ENCODE measurements around the gene MYOM1.
"Not testable (repeated sequence)": the region's sequence is repeated elsewhere in the genome, so short reads cannot be mapped to it uniquely, and the experiment has no call there.

MYOM1 gene

DNA sequence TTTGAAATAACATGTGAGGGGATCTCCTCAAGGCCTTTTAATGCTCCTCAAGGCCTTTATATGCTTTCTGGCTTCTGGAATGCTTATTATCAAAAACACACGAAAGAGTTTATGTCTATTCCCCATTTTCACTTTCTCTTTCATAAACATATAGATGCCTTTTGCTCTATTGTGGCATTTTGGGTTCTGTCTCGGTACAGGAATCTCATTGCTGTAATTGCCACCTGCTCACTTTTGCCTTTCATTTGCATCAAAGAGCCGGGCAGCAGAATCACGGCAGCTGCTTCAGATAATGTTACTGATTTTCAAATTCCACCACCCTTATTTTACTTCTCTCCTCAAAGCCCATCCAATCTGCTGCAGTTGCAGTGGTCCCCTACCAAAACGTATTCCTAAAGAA is 152.0 kb downstream of the MYOM1 start:
- no peaks in the 10 kb centered on the region for H3K36me3 ChIP-seq (ENCODE audit: insufficient read depth, low read length)
- H3K4me3 ChIP-seq (ENCODE audit: low read depth in 1 of 2, low read length in 2 of 2), result no peak overlapping the region
- no peaks in the 10 kb centered on the region for H3K27me3 ChIP-seq (ENCODE audit: control insufficient read depth in 1 of 2, insufficient read depth in 2 of 2, low read length in 2 of 2)
- H3K4me1 ChIP-seq (ENCODE audit: insufficient read depth, low read length), result peaks cover 5% of the 10 kb centered on the region
- no peak overlapping the region for H3K27ac ChIP-seq (ENCODE audit: low read depth, low read length)
- H3K9ac ChIP-seq (ENCODE audit: low read length), result no peak overlapping the region
- H3K9me3 ChIP-seq (ENCODE audit: low read length), result no peaks in the 10 kb centered on the region

DNA sequence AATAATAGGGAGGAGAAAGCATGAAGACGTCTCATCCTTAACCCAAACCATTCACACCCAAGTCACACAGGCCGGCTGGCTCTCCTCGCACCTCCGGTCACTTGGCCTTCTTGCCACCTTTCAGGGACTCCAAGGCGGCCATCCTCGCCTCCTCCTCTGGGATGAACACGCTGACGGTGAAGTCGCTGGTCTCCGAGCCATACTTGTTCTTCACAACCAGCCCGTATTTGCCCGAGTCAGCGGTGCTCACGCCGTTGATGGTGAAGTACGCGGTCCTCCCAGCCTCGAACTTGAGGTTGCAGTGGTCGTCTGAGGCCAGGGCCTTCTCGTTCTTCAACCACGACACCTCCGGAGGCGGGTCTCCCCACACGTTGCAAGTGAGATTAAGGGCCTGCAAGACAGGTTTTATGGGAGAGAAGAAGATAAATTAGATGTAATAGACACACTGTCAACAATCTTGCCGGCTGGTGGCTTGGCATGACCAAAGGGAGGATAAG is 152.6 kb downstream of the MYOM1 start:
- Histone ChIP-seq H3K4me3 (ENCODE audit: low read depth in 1 of 2, low read length in 2 of 2) (no peak overlapping the region), H3K27me3 (ENCODE audit: control insufficient read depth in 1 of 2, insufficient read depth in 2 of 2, low read length in 2 of 2) (no peaks in the 10 kb centered on the region), H3K36me3 (ENCODE audit: insufficient read depth, low read length) (no peaks in the 10 kb centered on the region), H3K4me1 (ENCODE audit: insufficient read depth, low read length) (peaks cover 7% of the 10 kb centered on the region), H3K9ac (ENCODE audit: low read length) (no peak overlapping the region), H3K9me3 (ENCODE audit: low read length) (no peaks in the 10 kb centered on the region), H3K27ac (ENCODE audit: low read depth, low read length) (no peak overlapping the region)

DNA sequence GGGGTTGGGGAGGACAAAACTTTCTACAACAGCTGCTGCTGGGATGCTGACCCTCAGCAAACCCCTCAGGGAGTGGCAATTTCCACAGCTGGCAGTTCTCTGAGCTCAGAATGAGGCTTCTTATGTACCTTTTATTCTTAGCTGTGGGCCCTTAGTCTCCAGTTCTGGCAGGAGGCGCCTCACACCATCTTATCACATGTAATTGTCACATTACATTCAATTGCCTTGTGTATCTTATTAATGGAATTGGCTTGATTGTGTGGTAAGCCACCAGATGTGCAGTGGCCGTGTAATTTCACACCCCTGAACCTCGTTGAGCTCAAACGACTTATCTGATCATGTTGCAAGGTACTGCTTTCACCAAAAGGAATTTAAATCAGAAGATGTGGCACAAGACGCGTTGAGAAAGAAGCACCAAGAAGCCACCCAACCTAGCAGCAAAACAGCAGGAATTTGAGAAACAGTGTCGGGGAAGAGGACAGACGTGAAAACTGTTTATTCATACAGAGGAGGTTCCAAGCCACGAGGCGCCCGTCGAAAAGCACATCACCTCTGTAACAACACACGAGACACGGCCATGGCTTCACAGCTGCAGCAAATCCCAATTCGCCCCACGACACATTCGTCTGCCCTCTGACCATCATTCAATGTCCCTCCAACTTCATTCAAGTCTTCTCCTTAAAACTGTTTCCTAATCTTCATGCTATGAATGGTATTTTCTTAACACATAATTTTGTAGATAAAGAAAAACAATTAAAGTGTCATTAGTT is 153.2 kb downstream of the MYOM1 start:
- no peaks in the 10 kb centered on the region for H3K27me3 ChIP-seq (ENCODE audit: control insufficient read depth in 1 of 2, insufficient read depth in 2 of 2, low read length in 2 of 2)
- H3K9ac ChIP-seq (ENCODE audit: low read length), result no peak overlapping the region
- no peak overlapping the region for H3K27ac ChIP-seq (ENCODE audit: low read depth, low read length)
- peaks cover 7% of the 10 kb centered on the region for H3K4me1 ChIP-seq (ENCODE audit: insufficient read depth, low read length)
- no peak overlapping the region for H3K4me3 ChIP-seq (ENCODE audit: low read depth in 1 of 2, low read length in 2 of 2)
- no peaks in the 10 kb centered on the region for H3K9me3 ChIP-seq (ENCODE audit: low read length)
- no peaks in the 10 kb centered on the region for H3K36me3 ChIP-seq (ENCODE audit: insufficient read depth, low read length)

DNA sequence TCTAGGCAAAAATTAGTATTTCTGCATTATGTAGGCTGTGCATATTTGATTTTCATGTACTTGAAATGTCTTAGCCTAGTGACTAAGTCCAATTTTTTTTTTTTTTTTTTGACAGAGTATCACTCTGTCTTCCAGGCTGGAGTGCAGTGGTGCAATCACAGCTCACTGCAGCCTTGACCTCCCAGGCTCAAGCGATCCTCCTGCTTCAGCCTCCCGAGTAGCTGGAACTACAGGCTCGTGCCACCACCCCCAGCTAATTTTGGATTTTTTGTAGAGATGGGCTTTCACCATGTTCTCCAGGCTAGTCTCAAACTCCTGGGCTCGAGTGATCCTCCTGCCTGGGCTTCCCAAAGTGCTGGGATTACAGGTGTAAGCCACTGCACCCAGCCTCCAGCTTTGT is 156.0 kb downstream of the MYOM1 start:
- not testable (repeated sequence) for H3K27me3 ChIP-seq (ENCODE audit: control insufficient read depth in 1 of 2, insufficient read depth in 2 of 2, low read length in 2 of 2); H3K4me3 ChIP-seq (ENCODE audit: low read depth in 1 of 2, low read length in 2 of 2); H3K36me3 ChIP-seq (ENCODE audit: insufficient read depth, low read length); H3K4me1 ChIP-seq (ENCODE audit: insufficient read depth, low read length); H3K9me3 ChIP-seq (ENCODE audit: low read length); H3K9ac ChIP-seq (ENCODE audit: low read length); H3K27ac ChIP-seq (ENCODE audit: low read depth, low read length)

DNA sequence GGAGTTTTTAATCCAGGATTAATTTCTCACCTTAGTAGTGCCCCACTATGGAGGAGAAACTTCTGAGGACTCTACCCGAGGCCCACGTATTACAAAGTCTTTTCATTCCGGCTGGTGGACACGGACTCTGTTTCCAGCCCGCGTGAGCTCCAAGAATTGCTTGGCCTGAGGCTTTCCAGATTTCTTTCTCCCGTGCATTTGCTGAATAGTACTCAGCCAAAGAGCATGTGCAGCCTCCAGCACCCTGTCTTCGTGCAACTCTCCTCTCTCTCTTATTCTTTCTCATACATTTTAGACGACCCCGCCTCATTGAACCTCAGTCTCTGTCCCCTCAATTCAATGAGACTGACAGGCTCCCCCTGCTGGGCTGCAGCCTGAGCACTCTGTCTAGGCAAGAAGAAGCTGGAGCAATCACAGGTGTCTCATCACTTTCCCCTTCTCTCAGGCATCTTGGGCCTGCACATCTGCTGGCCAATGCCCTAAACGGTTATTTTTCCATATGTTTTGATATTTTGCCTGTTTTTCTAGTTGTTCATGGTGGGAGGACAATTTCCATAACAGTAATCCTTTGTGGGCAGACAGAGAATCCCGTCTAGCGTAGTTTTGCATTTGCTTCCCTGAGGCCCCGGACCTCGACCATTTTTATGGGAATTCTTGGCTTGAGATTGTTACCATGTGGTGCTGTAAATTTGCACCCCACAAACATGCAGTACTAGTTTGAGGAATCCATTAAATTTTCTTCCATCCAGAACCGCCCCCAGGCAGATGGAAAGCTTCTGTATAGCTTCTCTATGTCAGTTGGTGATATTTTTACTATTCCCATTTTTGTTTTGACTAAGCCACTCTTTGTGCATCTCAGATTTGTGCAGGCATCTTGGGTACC is 156.7 kb downstream of the MYOM1 start:
- no peaks in the 10 kb centered on the region for H3K9me3 ChIP-seq (ENCODE audit: low read length)
- no peaks in the 10 kb centered on the region for H3K36me3 ChIP-seq (ENCODE audit: insufficient read depth, low read length)
- H3K4me3 ChIP-seq (ENCODE audit: low read depth in 1 of 2, low read length in 2 of 2), result peak overlapping the region in 1 of 2 donors; percentile 43
- H3K4me1 ChIP-seq (ENCODE audit: insufficient read depth, low read length), result peaks cover 7% of the 10 kb centered on the region
- H3K27me3 ChIP-seq (ENCODE audit: control insufficient read depth in 1 of 2, insufficient read depth in 2 of 2, low read length in 2 of 2), result no peaks in the 10 kb centered on the region
- no peak overlapping the region for H3K27ac ChIP-seq (ENCODE audit: low read depth, low read length)
- no peak overlapping the region for H3K9ac ChIP-seq (ENCODE audit: low read length)

DNA sequence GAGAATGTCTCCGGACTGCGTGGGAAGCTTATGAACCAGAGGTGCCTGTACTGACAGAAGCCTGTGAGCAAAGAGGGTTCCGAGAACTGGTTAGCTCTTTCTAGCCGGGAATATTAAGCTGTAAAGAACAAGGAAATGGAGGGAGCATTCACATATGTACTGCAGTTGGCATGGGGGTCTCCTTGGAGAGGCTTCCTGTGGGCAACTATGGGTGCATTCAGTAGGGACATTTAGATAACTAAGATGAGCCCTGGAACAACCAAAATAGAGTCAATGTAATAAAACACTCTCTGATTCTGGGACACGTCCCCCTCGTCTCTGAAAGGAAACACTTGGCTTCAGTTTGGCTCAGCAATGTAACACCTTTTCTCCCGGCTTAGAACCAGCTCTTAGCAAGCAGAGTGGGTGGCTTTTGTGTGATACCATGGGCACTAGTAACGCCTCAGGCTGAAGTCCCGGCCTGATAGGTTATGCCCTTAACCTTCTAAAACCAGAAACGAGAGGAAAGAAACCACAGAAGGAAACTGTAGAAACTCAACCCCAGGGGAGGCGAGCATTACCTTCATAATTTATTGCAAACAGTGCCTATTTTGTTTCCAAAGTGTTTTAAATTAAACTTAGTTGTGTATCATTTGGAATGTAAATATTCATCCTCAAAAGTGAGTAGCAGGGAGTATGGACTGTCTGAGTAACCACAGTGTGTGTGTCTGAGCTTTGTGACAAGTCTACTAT is 158.0 kb downstream of the MYOM1 start:
- Histone ChIP-seq H3K27me3 (ENCODE audit: control insufficient read depth in 1 of 2, insufficient read depth in 2 of 2, low read length in 2 of 2) (no peaks in the 10 kb centered on the region), H3K4me3 (ENCODE audit: low read depth in 1 of 2, low read length in 2 of 2) (no peak overlapping the region), H3K9ac (ENCODE audit: low read length) (no peak overlapping the region), H3K36me3 (ENCODE audit: insufficient read depth, low read length) (no peaks in the 10 kb centered on the region), H3K27ac (ENCODE audit: low read depth, low read length) (no peak overlapping the region), H3K9me3 (ENCODE audit: low read length) (no peaks in the 10 kb centered on the region), H3K4me1 (ENCODE audit: insufficient read depth, low read length) (peaks cover 7% of the 10 kb centered on the region)

DNA sequence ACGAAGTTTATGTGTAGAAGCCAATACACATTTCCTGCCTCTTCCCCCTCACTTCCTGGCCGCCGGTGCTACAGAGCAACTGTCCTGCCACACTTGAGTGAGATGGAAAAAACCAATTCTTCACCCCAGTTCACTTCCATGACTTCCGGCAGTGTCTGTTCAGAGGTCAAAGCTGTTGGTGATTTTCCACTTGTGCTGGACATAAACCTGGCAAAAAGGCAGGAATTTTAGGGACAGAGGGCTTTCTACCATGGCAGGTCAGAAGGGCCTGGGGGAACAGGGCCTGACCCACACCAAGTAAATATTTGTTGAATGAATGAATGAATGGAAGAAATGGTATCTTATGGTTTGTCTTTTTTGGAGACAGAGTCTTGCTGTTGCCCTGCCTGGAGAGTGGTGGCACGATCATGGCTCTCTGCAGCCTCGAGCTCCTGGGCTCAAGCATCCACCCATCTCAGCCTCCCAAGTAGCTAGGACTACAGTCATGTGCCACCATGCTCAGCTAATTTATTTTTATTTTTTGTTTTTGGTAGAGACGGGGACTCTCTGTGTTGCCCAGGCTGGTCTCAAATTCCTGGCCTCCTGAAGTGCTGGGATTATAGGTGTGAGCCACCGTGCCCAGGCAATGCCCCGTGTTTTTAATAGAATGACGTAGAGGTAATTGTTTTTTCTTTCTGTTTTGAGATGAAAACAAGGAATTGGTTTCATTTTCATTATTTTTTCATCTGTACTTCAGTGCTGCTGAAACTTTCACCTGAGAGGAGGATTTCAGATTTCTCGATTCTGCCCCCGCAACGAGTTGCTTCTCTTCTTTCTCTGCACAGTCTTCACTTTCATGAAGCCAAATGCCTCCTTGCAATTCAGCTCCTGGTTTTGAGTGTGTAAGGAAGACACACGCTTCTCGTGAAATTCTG is 158.8 kb downstream of the MYOM1 start:
- H3K27ac ChIP-seq (ENCODE audit: low read depth, low read length), result no peak overlapping the region

DNA sequence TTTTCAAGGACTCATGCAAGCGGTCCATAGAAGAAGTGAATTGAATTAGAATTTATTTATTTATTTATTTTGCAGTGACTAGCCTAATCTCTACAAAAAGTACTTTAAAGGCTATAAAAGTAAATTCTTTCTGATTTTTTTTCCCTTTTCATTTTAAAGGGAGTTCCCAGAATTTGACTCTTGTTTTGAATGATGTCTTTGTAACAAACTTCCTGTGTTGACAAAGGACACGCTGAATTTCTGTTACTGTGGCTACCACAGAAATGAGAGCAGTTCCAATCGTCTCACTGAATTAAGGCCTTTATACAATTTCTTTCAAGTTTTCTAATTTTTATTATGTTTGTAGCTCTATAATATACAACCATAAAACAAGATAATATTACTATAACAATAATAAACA is 160.5 kb downstream of the MYOM1 start:
- no peak overlapping the region for H3K4me3 ChIP-seq (ENCODE audit: low read depth in 1 of 2, low read length in 2 of 2)
- H3K9ac ChIP-seq (ENCODE audit: low read length), result no peak overlapping the region
- H3K27me3 ChIP-seq (ENCODE audit: control insufficient read depth in 1 of 2, insufficient read depth in 2 of 2, low read length in 2 of 2), result no peaks in the 10 kb centered on the region
- H3K36me3 ChIP-seq (ENCODE audit: insufficient read depth, low read length), result no peaks in the 10 kb centered on the region
- H3K9me3 ChIP-seq (ENCODE audit: low read length), result no peaks in the 10 kb centered on the region
- peaks cover 7% of the 10 kb centered on the region for H3K4me1 ChIP-seq (ENCODE audit: insufficient read depth, low read length)
- no peak overlapping the region for H3K27ac ChIP-seq (ENCODE audit: low read depth, low read length)

More for the DNA sequence above, 158.8 kb downstream of the MYOM1 start:
- H3K9me3 ChIP-seq (ENCODE audit: low read length), result no peaks in the 10 kb centered on the region
- H3K36me3 ChIP-seq (ENCODE audit: insufficient read depth, low read length), result no peaks in the 10 kb centered on the region
- no peaks in the 10 kb centered on the region for H3K27me3 ChIP-seq (ENCODE audit: control insufficient read depth in 1 of 2, insufficient read depth in 2 of 2, low read length in 2 of 2)
- H3K4me3 ChIP-seq (ENCODE audit: low read depth in 1 of 2, low read length in 2 of 2), result no peak overlapping the region
- H3K4me1 ChIP-seq (ENCODE audit: insufficient read depth, low read length), result peaks cover 7% of the 10 kb centered on the region
- H3K9ac ChIP-seq (ENCODE audit: low read length), result no peak overlapping the region

DNA sequence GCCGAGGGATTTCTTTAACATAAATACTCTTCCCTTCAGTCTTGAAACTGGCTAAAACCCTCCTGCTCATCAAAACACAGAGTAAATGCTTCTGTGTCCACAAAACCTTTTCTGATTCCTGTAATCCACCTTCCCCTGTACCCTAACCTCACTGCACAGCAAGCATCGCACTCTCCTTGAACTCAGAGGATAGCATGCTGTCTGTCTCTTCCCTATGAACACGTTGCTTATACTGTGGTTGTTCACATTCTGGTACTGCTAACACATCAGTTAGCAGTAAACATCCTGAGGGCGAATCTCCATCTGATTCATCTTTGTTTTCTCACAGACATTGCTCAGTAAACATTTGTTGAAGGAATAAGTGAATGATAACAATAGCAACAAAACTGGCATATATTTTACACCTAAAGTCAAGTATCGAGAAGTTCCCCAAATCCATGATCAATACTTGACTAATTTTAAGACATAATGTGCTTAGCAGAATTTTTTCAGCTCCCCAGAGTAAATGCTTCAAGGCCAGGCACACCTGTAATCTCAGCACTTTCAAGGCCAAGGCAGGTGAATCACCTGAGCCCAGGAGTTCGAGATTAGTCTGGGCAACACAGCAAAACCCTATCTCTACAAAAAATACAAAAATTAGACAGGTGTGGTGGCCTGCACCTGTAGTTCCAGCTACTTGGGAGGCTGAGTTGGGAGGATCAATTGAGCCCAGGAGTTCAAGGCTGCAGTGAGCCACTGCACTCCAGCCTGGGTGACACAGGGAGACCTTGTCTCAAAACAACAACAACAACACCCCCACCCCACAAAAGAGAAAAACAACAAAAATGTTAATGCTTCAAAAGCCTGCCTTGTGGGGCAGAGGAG is 161.2 kb downstream of the MYOM1 start:
- no peaks in the 10 kb centered on the region for H3K36me3 ChIP-seq (ENCODE audit: insufficient read depth, low read length)
- no peak overlapping the region for H3K4me3 ChIP-seq (ENCODE audit: low read depth in 1 of 2, low read length in 2 of 2)
- no peak overlapping the region for H3K9ac ChIP-seq (ENCODE audit: low read length)
- H3K27ac ChIP-seq (ENCODE audit: low read depth, low read length), result no peak overlapping the region
- no peaks in the 10 kb centered on the region for H3K9me3 ChIP-seq (ENCODE audit: low read length)
- peaks cover 7% of the 10 kb centered on the region for H3K4me1 ChIP-seq (ENCODE audit: insufficient read depth, low read length)
- no peaks in the 10 kb centered on the region for H3K27me3 ChIP-seq (ENCODE audit: control insufficient read depth in 1 of 2, insufficient read depth in 2 of 2, low read length in 2 of 2)

DNA sequence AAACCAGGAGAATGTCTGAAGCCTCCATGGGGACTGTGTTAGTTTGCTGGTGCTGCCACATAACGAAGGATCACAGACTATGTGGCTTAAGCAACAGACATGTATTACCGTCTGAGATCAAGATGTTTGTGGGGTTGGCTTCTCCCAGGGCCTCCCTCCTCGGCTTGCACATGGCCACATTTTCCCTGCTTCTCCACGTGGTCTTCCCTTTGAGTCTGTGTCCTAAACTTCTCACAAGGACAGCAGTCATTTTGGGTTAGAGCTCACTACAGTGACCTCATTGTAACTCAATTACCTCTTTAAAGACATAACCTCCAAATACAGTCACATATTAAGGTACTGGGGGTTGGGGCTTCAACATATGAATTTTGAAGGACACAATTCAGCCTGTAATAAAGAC is 162.2 kb downstream of the MYOM1 start:
- H3K9me3 ChIP-seq (ENCODE audit: low read length), result no peaks in the 10 kb centered on the region
- H3K36me3 ChIP-seq (ENCODE audit: insufficient read depth, low read length), result no peaks in the 10 kb centered on the region
- no peak overlapping the region for H3K9ac ChIP-seq (ENCODE audit: low read length)
- no peak overlapping the region for H3K4me3 ChIP-seq (ENCODE audit: low read depth in 1 of 2, low read length in 2 of 2)
- H3K4me1 ChIP-seq (ENCODE audit: insufficient read depth, low read length), result no peaks in the 10 kb centered on the region
- no peaks in the 10 kb centered on the region for H3K27me3 ChIP-seq (ENCODE audit: control insufficient read depth in 1 of 2, insufficient read depth in 2 of 2, low read length in 2 of 2)
- H3K27ac ChIP-seq (ENCODE audit: low read depth, low read length), result no peak overlapping the region

Measured in muscle layer of colon (tissue), 2 donors.